Parathyroid adenoma (tissue), 2 donors: ENCODE measurements around the gene ADAMTSL2.
A peak's percentile ranks its signal among the peaks of the same experiment; 100 is the strongest.

Experiments
- H2AFZ ChIP-seq: fragments of 300-600 bp; sonication (generic); one replicate; pipeline ENCODE4 v1.7.0; 2017; ENCODE audit warnings: antibody characterized with exemption, mild to moderate bottlenecking
- H3K27ac ChIP-seq: fragments of 300-600 bp; sonication (generic); one replicate; pipeline ENCODE4 v1.7.0; 2017
- H3K27me3 ChIP-seq: fragments of 300-600 bp; sonication (generic); one replicate; pipeline ENCODE4 v1.7.0; 2017; ENCODE audit warnings: low read length; ENCODE audit not compliant: control insufficient read depth, insufficient read depth
- H3K36me3 ChIP-seq: fragments of 300-600 bp; sonication (generic); one replicate; pipeline ENCODE4 v1.7.0; 2017; ENCODE audit warnings: low read length; ENCODE audit not compliant: control insufficient read depth, insufficient read depth
- H3K4me1 ChIP-seq: fragments of 300-600 bp; sonication (generic); one replicate; pipeline ENCODE4 v1.7.0; 2017; ENCODE audit warnings: control low read depth
- H3K4me2 ChIP-seq: fragments of 300-600 bp; sonication (generic); one replicate; pipeline ENCODE4 v1.7.0; 2017; ENCODE audit warnings: low read length
- H3K4me3 ChIP-seq: fragments of 300-600 bp; sonication (generic); one replicate; pipeline ENCODE4 v1.7.0; 2017; ENCODE audit warnings: low read depth, low read length
- H3K79me2 ChIP-seq: fragments of 300-600 bp; sonication (generic); one replicate; pipeline ENCODE4 v1.7.0; 2017; ENCODE audit warnings: control low read depth
- H3K9ac ChIP-seq: fragments of 300-600 bp; sonication (generic); one replicate; pipeline ENCODE4 v1.7.0; 2017; ENCODE audit warnings: mild to moderate bottlenecking
- H3K9me3 ChIP-seq: fragments of 300-600 bp; sonication (generic); one replicate; pipeline ENCODE4 v1.7.0; 2017; ENCODE audit warnings: low read length; ENCODE audit not compliant: control insufficient read depth
- TF ChIP-seq, protein P1 (sequence below): fragments of 300-600 bp; sonication (generic); IDR thresholded peaks from one replicate; pipeline ENCODE4 v1.7.0; 2017; ENCODE audit warnings: antibody characterized with exemption, mild to moderate bottlenecking
- donor health status: primary hyperparathyroidism.

The ADAMTSL2 gene

DNA sequence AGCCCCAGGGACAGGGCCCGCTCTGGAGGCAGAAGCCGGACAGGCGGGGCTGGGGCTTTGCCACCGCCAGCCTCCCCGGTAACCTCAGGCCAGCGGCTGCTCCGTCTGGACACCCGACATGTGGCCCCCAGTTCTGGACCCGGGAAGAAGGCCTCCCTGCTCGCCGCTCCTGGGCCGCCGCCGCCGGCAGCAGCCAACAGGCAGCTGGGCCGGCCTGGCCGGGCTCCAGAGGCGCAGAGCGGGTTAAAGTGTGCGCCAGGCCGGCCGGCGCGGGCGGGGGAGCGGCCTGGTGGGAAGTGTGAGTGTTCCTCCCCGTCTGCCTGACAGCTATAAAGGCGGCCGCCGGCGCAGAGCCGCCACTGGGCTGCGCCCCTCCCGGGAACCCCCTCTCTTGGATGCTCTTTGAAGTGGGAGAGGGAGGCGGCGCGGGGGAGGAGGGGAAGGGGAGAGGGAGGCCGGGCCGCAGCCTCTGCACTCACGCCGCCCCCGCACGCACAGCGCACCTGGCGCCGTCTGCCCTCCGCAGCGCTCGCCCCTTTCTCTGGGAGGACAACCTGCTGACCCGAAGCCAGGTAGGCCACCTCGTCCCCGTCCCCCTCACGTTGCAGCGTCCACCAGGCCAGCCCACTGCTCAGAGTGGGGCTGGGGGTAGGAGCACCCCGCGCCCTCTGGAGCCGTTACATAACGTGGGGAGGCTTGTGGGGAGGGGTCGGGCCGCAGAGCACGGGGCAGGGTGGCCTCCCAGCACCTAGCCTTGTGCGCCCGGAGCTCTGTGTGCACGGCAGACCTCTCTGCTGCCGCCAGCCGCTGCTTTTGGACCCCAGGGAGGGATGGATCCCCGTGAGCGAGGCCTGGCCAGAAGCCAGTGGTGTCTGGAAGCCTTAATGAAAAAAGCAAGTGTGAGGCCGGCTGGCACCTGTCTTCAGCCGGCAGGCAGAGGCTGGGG is at the start of gene ADAMTSL2:
ADAMTSL2 (plus strand) TSS at position 359 of the 946 bp plus-strand sequence. CDS start 2,009 bp downstream, outside the sequence.
- H3K4me1 ChIP-seq: no peaks in the 10 kb centered on the region
- no peaks in the 10 kb centered on the region for H3K27me3 ChIP-seq
- no peaks in the 10 kb centered on the region for H3K79me2 ChIP-seq
- peak within 1 kb of the TSS; percentile 53 for H2AFZ ChIP-seq
- TF ChIP-seq, protein P1, sequence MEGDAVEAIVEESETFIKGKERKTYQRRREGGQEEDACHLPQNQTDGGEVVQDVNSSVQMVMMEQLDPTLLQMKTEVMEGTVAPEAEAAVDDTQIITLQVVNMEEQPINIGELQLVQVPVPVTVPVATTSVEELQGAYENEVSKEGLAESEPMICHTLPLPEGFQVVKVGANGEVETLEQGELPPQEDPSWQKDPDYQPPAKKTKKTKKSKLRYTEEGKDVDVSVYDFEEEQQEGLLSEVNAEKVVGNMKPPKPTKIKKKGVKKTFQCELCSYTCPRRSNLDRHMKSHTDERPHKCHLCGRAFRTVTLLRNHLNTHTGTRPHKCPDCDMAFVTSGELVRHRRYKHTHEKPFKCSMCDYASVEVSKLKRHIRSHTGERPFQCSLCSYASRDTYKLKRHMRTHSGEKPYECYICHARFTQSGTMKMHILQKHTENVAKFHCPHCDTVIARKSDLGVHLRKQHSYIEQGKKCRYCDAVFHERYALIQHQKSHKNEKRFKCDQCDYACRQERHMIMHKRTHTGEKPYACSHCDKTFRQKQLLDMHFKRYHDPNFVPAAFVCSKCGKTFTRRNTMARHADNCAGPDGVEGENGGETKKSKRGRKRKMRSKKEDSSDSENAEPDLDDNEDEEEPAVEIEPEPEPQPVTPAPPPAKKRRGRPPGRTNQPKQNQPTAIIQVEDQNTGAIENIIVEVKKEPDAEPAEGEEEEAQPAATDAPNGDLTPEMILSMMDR: no peak
- no peak within 1 kb of the TSS for H3K9ac ChIP-seq
- H3K4me3 ChIP-seq: peak within 1 kb of the TSS; percentile 11
- H3K9me3 ChIP-seq: no peaks in the 10 kb centered on the region
- H3K27ac ChIP-seq: no peak within 1 kb of the TSS
- H3K4me2 ChIP-seq: peak within 1 kb of the TSS; percentile 39
- no peaks in the 10 kb centered on the region for H3K36me3 ChIP-seq

DNA sequence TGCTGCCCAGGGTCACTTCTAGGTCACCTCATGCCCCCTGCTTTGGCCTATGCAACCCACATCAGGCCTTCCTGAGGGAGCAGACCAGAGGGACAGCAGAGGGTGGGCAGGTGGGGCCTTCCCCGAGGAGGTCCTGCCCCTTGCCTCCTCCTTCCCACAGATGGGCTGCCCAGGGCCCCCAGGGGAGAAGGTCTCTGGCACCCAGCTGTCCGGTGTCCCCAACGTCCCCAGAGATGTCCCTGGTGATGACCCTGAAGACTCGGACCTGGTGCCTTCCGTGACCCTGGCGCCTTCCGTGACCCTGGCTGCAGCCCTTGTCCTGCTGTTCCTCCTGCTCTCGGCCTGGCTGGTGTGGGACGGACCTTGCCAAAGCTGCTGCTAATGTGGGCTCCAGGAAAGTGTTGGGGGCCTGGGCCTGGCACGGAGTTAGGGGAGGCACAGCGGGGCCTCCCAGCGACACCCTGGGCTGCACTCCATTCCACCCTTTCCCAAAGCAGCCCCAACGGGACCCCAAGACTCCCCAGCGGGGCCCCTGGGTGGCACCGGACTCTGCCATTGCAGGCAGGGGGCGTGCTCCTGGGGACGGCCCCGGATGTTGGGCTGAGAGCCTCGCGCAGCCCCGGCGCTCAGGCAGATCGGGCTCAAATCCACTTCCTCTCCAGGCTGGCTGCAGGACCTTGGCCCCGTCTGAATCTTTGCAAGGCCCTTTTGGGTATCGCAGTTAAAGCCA is 48.8 kb upstream of the ADAMTSL2 start:
- no peak overlapping the region for H3K9ac ChIP-seq

DNA sequence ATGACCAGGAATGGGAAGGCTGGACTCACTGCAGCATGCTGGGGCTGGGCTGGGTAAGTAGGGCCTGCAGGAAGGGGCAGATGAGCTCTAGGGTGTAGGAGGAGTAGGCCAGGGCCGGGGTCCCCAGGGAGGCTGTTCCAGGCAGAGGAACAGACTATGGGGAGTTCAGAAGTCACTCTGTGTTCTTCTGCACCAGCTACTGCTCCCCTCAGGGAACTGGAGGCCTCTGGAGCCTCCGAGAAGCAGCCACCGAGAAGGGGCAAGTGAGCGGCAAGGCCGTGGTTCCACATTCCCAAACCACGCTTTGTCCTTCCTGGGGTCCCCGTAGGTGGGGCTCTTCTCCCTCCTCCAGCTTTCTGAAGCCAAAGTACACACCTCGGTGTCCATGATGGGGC is 47.2 kb upstream of the ADAMTSL2 start:
- Histone ChIP-seq H3K27ac (no peak overlapping the region), H3K36me3 (no peaks in the 10 kb centered on the region), H3K9ac (no peak overlapping the region), H2AFZ (no peak overlapping the region), H3K27me3 (no peaks in the 10 kb centered on the region), H3K4me2 (no peak overlapping the region), H3K4me3 (no peak overlapping the region), H3K79me2 (no peaks in the 10 kb centered on the region), H3K4me1 (no peaks in the 10 kb centered on the region), H3K9me3 (no peaks in the 10 kb centered on the region)
- TF ChIP-seq, protein P1: no peak

More for the DNA sequence above, 48.8 kb upstream of the ADAMTSL2 start:
- Histone ChIP-seq H3K36me3 (no peaks in the 10 kb centered on the region), H3K4me2 (no peak overlapping the region), H3K27me3 (no peaks in the 10 kb centered on the region), H2AFZ (peak overlapping the region; percentile 9), H3K79me2 (no peaks in the 10 kb centered on the region), H3K27ac (no peak overlapping the region), H3K9me3 (no peaks in the 10 kb centered on the region), H3K4me3 (no peak overlapping the region), H3K4me1 (no peaks in the 10 kb centered on the region)
- TF ChIP-seq, protein P1: no peak

DNA sequence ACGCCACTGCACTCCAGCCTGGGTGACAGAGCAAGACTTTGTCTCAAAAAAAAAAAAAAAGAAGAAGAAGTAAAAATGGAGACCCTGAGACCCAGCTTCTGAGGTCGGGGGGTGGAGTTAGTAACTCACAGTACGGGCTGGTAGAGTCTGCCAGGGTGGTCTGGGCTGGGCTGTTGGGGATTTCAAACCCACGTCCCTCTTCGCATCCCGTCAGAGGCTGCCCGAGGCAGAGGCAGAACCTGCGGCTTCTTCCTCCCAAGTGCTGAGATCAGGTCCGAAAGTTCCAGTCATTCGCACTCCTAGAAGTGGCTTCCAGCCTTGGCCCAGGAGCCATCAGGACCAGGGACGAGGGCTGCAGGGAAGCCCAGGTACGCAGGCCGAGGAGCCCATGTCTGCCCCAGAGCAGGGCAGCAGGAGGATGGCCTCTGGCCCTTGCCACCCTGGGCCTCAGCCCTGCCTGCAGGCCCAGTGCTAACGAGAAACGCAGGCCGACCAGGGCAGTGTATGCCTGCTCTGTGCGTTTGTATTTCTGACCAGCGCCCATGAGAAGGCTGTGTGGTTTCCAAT is 45.7 kb upstream of the ADAMTSL2 start:
- TF ChIP-seq, protein P1: no peak
- H3K4me1 ChIP-seq: no peaks in the 10 kb centered on the region
- H3K27me3 ChIP-seq: no peaks in the 10 kb centered on the region
- no peaks in the 10 kb centered on the region for H3K79me2 ChIP-seq
- H3K9me3 ChIP-seq: no peaks in the 10 kb centered on the region
- H3K36me3 ChIP-seq: no peaks in the 10 kb centered on the region
- H3K9ac ChIP-seq: no peak overlapping the region
- H3K4me3 ChIP-seq: no peak overlapping the region
- H3K4me2 ChIP-seq: no peak overlapping the region
- H2AFZ ChIP-seq: no peak overlapping the region
- H3K27ac ChIP-seq: no peak overlapping the region
